Measurements from ENCODE around the gene FNBP1L. TPM values are rescaled to one million over a fixed set of nuclear protein-coding genes. Genes with fewer than 3 reads are reported as not detected.

The FNBP1L gene
- total and polyA plus RNA-seq, 9 of the 15 experiments (the other 6 are each of a cell fraction or from before 2014, with no cell fraction given) = 1.4 to 6.9 (median 5.9) TPM

- TF ChIP-seq ZNF318 (IDR thresholded peaks at IDR 0.05; ENCODE audit: borderline replicate concordance in 1 of 2, low read depth in 1 of 2) (no peak), ATF4 (CRISPR knock-in tag; IDR thresholded peaks at IDR 0.05) (no peak), CBX2 (IDR thresholded peaks at IDR 0.05; ENCODE audit: insufficient read depth, low read length, poor library complexity, severe bottlenecking) (no peak), FOXM1 (IDR thresholded peaks at IDR 0.05; ENCODE audit: low read depth) (no peak), FOXM1 (CRISPR knock-in tag; IDR thresholded peaks at IDR 0.05; ENCODE audit: low read depth) (no peak), HCFC1 (IDR thresholded peaks at IDR 0.05; ENCODE audit: low read depth, low read length) (no peak), PHF20 (IDR thresholded peaks at IDR 0.05; ENCODE audit: partially characterized antibody) (no peak), OTX1 (CRISPR knock-in tag; IDR thresholded peaks at IDR 0.05) (no peak), GABPB1 (CRISPR knock-in tag; IDR thresholded peaks at IDR 0.05) (no peak), NR4A1 (CRISPR knock-in tag; IDR thresholded peaks at IDR 0.05) (no peak), NR4A1 (tag; IDR thresholded peaks at IDR 0.05) (no peak), JUND (IDR thresholded peaks at IDR 0.05; ENCODE audit: borderline replicate concordance, low read depth, low read length) (no peak), JUND (tag; IDR thresholded peaks at IDR 0.05; ENCODE audit: borderline replicate concordance, low read depth, low read length) (no peak), CREB3L1 (IDR thresholded peaks at IDR 0.05; ENCODE audit: borderline replicate concordance, low read depth) (no peak), PRPF4 (IDR thresholded peaks at IDR 0.05; ENCODE audit: insufficient read depth, low read depth, low read length, poor library complexity, severe bottlenecking) (no peak), E2F4 (CRISPR knock-in tag; IDR thresholded peaks at IDR 0.05; ENCODE audit: low read depth) (no peak)
Measured at GRCh38 chr1:93474321-93474720, 26.4 kb downstream of the FNBP1L start (continued).
